Measurements from ENCODE around the gene SCAMP2.

- TF ChIP-seq SP1 (IDR thresholded peaks at IDR 0.05), result no peak
- TF ChIP-seq JUND (IDR thresholded peaks at IDR 0.05), result no peak
- TF ChIP-seq CTCF (IDR thresholded peaks at IDR 0.05; ENCODE audit: low read depth, low read length, missing input control), result no peak
- no peak for TF ChIP-seq FOXA1 (IDR thresholded peaks at IDR 0.05)
- no peak for TF ChIP-seq RAD21 (IDR thresholded peaks at IDR 0.05)
- no peak for TF ChIP-seq REST (IDR thresholded peaks at IDR 0.05)
- TF ChIP-seq ZBTB33 (IDR thresholded peaks at IDR 0.05), result no peak
- no peak for TF ChIP-seq TAF1 (conservative IDR thresholded peaks at IDR 0.05)
- no peak for TF ChIP-seq NR2F2 (IDR thresholded peaks at IDR 0.05)
- TF ChIP-seq GABPA (IDR thresholded peaks at IDR 0.05 in 1 of 2, conservative IDR thresholded peaks at IDR 0.05 in 1 of 2), result no peak
Observed at GRCh38 chr15:74829486-74829885, 43.7 kb downstream of the SCAMP2 start.

Data from liver (tissue), 3 donors.